GM19328 (cell line): Measurements from ENCODE around the gene ERP27.
A peak's percentile ranks its signal among the peaks of the same experiment; 100 is the strongest.

Experiments used
- ATAC-seq: cut with Tn5 transposase; IDR thresholded peaks from one replicate; pipeline ENCODE4 v1.9.1; 2021; ENCODE audit warnings: mild to moderate bottlenecking, moderate library complexity; ENCODE audit not compliant: unreplicated experiment

ERP27 gene

GRCh38 chr12:14959916-14960496 lies 21.7 kb upstream of the ERP27 start:
- ATAC-seq: no peak

DNA sequence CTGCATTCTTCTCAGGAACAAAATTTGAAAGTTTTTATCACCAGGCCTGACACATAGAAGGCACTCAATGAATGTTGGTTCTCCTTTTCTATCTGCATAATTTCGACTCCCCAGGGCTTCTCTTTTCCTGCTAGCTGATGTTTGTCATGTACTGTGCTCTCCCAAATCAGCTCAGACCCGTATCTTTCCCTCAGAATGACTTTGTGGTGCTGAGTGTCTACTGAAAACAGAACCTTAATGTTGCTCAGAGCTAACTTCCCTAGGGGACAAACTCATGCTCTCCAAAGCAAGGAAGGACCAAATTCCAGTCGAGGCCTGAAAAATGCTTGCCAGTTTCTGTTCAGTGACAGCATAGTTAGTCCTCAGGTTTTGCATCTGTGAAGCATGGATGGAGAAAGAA lies 21.1 kb upstream of the ERP27 start:
- ATAC-seq: no peak

- ATAC-seq: no peak
Measured at GRCh38 chr12:14959126-14959440, 20.7 kb upstream of the ERP27 start.

DNA sequence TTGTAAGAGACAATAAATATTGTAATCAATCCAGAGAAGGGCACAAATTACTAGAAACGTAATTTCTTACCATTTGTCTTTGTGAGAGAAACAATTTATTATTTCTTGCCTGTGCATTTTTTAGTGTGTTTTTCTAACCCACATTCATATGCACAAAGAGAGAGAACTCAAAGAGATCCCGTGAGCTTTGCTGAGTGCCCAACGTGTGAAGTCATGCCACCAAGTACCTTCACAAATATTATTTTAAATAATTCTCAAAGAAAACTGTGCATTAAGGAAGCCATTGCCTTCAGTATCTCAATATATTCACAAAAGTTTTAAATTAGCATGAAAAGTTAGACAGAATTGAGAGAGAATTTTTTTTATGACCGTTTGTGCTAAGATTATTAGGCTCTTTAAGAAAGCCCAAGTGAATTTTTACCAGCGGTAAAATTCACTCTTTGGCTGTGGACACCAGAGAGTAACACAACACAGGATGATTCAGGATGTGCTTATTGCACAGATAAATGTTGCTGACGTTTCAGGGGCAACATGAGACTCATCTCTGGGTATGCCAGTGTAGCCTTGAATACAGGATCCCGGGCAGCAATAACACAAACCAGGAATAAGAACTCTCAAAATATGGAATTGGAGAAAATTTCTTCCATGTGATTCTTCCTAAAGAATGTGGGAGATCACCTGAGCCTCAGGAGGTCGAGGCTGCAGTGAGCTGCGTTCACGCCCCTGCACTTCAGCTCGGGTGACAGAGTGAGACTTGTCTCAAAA lies 20.2 kb upstream of the ERP27 start:
- ATAC-seq: no peak

DNA sequence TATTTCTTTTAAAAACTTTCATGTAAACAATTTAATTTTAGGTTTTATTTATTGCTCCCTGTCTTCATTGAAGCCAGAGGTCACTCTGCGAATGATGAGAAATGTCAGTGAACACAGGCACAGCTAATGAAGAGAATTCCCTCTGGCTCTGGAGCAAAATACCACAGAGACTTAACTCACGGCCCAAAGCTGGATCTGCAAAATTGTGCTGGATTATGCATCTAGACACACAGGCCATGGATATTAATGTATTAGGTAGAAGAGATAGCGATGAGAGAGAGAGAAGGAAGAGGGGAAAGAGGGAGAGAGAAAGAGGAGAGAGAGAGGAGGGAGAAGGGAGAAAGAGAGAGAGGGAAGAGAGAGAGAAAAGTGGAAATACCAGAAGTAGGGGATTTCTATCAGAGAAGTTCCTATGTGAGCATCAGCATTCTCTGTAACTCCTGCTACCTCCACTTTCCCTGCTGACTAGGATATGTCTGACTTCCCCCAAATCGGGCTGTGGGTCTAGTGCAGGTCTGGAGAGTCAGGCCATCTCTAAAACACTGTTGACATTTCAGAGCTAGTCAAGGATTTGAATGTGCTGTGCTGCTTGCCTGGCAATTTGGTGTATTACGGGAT lies 19.3 kb upstream of the ERP27 start:
- no peak for ATAC-seq

- ATAC-seq: no peak
Measured at GRCh38 chr12:14956905-14957304, 18.6 kb upstream of the ERP27 start.

- peak; percentile 21 for ATAC-seq
Measured at GRCh38 chr12:14956024-14956891, 17.9 kb upstream of the ERP27 start.

DNA sequence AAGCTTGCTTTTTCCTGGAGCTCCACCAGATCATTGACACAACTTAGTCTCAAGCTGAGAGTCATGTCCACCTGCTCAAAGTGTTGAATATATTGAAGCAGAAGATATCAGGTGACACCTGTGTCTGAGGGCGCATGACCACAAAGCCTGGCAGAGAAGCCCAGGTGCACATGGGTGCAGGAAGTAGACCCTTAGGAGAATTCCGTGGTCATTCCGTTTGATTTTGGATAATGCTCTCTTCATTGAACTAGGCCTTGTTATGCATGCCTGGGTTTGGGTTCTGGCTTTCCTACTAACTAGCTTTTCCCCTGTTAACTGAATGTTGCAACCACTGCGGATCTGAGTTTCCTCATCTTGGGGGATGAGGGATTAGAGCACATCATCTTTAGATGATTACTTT lies 15.9 kb upstream of the ERP27 start:
- ATAC-seq: no peak

- ATAC-seq: no peak
Measured at GRCh38 chr12:14953752-14954151, 15.4 kb upstream of the ERP27 start.

GRCh38 chr12:14952299-14952921 lies 14.1 kb upstream of the ERP27 start:
- ATAC-seq: peak; percentile 54

GRCh38 chr12:14951851-14952250 lies 13.5 kb upstream of the ERP27 start:
- no peak for ATAC-seq

GRCh38 chr12:14950982-14951746 lies 12.8 kb upstream of the ERP27 start:
- ATAC-seq: no peak

- no peak for ATAC-seq
Measured at GRCh38 chr12:14950421-14950820, 12.1 kb upstream of the ERP27 start.

- ATAC-seq: no peak
Measured at GRCh38 chr12:14949631-14950030, 11.3 kb upstream of the ERP27 start.

GRCh38 chr12:14948672-14949071 lies 10.3 kb upstream of the ERP27 start:
- ATAC-seq: peak; percentile 91

- no peak for ATAC-seq
Measured at GRCh38 chr12:14946861-14947260, 8.5 kb upstream of the ERP27 start.

DNA sequence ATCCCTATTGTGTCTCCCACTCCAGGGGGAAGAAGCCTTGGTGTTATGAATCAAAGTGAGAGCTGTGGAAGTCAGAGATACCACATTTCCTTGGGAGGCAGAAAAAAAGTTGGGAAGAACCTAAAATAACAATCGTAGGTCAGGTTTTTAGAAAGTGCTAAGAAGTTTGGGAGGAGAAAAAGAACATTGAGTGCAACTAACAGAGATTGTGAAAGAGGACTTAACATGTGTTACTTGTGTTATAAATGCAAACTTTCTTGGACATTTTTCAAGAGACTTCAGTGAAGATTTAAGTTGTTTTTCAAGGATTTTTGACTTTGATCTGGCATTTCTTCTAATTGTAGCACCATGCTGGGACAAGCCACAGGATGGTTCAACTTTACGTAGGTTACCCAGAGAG lies 7.8 kb upstream of the ERP27 start:
- no peak for ATAC-seq

DNA sequence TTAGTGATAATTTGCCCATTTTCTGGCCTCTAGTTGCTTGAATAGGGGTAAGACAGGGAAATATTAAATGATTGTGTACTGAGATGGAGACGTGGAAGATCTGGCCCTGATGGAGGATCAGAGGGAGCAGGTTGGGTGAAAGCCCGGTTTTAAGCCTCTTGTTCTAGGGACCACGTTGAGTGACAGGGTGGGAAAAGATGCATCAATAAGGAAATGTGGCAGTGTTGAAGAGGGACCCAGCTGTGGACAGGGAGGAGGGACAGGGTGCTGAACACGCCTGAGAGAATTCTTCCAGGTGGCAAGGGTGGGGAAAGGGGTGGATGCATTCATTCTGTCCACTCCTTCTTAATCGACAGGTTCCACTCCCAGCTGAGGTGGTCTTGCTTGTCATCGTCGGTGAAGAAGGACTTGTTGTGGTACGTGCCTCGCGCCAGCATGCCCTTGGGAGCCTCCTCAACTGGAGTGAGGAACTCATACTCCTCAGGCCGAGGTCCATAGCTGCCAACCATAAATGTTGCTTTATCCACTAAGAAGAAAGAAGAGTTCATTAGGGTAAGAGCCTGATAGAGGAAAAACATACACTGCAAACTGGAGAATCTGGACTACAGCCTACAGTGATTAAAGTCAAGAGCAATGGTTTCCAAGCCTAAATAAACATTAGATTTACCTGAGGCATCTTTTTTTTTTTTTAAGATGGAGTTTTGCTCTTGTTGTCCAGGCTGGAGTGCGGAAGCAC lies 4.0 kb upstream of the ERP27 start:
- no peak for ATAC-seq

DNA sequence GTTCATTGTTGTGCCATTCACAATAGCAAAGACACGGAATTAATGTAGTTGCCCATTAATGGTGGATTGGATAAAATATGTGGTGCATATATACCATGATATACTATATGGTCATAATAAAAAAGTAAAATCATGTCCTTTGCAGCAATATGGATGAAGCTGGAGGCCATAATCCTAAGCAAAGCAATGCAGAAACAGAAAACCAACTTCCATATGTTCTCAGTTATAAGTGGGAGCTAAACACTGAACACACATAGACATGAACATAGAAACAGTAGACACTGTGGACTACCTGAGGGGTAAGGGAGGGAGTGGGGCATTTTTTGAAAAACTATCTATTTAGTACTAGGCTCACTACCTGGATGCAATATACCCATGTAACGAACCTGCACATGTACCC lies 3.0 kb upstream of the ERP27 start:
- no peak for ATAC-seq

DNA sequence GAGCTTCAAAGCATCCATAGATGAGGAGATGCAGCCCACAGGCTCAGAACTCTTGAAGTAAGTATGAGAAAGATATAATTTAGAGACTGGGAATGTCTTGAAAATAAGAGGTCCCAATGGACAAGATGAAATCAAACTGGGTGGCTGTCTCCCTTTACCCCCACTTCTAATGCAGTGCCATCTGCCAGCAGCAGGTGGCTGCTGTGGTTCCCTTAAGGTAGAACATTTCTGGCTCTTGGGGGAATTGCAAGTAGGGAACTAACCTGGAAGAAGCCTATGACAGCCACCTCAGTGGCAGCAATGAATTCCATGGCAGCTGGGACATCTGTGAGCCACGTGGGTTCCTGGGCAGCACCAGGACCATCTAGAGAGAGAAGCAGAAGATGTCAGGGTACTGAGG lies 648 bp downstream of the ERP27 start:
- ATAC-seq: no peak
